Measurements from ENCODE around the gene STXBP5.
A peak's percentile ranks its signal among the peaks of the same experiment; 100 is the strongest.

The STXBP5 gene

GRCh38 chr6:147166992-147167391 lies 37.2 kb upstream of the STXBP5 start:
- DNase-seq (ENCODE audit: low spot score) = no peak
- no peaks in the 10 kb centered on the region for H3K27me3 ChIP-seq (ENCODE audit: insufficient read depth, poor library complexity, severe bottlenecking)
- no peaks in the 10 kb centered on the region for H3K9me3 ChIP-seq (ENCODE audit: severe bottlenecking)
- H3K27ac ChIP-seq (ENCODE audit: poor library complexity, severe bottlenecking) = peak overlapping the region; percentile 36
- no peaks in the 10 kb centered on the region for H3K36me3 ChIP-seq (ENCODE audit: low read depth)
- H3K4me3 ChIP-seq (ENCODE audit: severe bottlenecking) = no peak overlapping the region
- peaks cover 43% of the 10 kb centered on the region for H3K4me1 ChIP-seq (ENCODE audit: insufficient read depth, poor library complexity, severe bottlenecking)
- no peak for ATAC-seq (ENCODE audit: low read depth)
- TF ChIP-seq CTCF (IDR thresholded peaks at IDR 0.05; ENCODE audit: poor library complexity, severe bottlenecking) = no peak

DNA sequence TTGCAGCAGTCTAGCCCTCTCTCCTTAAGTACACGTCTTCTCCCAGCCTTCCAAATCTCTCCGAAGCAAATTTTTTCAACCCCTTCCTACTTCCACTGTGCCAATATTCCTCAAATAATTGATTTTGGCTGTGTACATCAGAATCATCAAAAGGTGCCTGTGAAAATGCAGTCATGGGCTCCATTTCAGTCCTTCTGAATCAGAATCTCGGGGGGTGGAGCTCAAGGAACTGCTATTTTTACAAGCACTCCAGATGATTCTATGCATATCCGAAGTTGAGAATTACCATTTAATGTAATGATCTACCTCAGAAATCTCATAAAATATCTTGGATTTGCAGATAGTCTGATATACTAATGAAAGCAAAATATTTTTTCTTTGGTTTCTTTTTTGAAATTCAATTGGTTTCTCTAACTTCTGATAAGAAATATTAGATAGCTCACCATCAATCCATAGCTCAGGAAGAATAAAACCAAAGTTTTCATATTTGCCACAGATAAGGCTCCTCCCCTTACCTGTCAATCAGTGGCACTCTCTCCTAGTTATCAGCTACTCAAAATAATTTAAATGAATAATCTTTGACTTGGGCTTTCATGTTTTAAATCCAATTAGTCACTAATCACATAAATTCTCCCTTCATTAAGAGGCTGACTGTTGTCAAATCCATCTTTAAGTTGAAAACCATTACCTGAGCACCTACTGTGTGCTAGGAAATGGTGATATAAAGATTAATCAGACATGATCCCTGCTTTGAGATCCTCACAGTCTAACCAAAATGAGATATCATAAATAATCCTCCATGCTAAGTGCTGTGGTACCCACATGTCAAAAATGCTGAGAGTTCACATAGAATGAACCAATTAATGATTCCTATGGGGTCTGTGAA lies 36.4 kb upstream of the STXBP5 start:
- H3K27ac ChIP-seq (ENCODE audit: poor library complexity, severe bottlenecking) = peak overlapping the region; percentile 36
- H3K9me3 ChIP-seq (ENCODE audit: severe bottlenecking) = no peaks in the 10 kb centered on the region
- no peak for ATAC-seq (ENCODE audit: low read depth)

DNA sequence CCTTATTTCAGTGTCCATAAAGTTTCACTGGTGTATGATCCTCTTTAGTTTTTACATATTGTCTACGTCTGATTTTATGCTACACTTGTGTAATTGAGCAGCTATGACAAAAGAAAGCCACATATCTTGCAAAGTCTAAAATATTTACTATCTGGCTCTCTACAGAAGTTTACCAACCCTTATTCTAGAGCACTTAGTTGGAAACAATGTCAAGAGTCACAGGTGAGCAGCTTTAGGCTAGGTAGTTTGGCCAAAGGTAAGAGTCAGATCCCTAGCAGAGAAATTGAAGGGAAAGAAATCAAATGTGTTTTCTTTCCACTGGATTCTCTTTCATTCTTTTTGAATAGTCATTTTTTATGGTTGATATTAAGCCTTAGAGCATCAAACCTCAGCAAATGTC lies 34.7 kb upstream of the STXBP5 start:
- TF ChIP-seq CTCF (IDR thresholded peaks at IDR 0.05; ENCODE audit: poor library complexity, severe bottlenecking) = no peak
- DNase-seq (ENCODE audit: low spot score) (no peak), ATAC-seq (ENCODE audit: low read depth) (no peak)
- Histone ChIP-seq H3K4me1 (ENCODE audit: insufficient read depth, poor library complexity, severe bottlenecking) (peaks cover 50% of the 10 kb centered on the region), H3K4me3 (ENCODE audit: severe bottlenecking) (no peak overlapping the region), H3K9me3 (ENCODE audit: severe bottlenecking) (no peaks in the 10 kb centered on the region), H3K27me3 (ENCODE audit: insufficient read depth, poor library complexity, severe bottlenecking) (no peaks in the 10 kb centered on the region), H3K36me3 (ENCODE audit: low read depth) (no peaks in the 10 kb centered on the region), H3K27ac (ENCODE audit: poor library complexity, severe bottlenecking) (peak overlapping the region; percentile 96)

More for the DNA sequence above, 36.4 kb upstream of the STXBP5 start:
- TF ChIP-seq CTCF (IDR thresholded peaks at IDR 0.05; ENCODE audit: poor library complexity, severe bottlenecking) = no peak
- Histone ChIP-seq H3K4me1 (ENCODE audit: insufficient read depth, poor library complexity, severe bottlenecking) (peaks cover 38% of the 10 kb centered on the region), H3K4me3 (ENCODE audit: severe bottlenecking) (no peak overlapping the region), H3K27me3 (ENCODE audit: insufficient read depth, poor library complexity, severe bottlenecking) (no peaks in the 10 kb centered on the region), H3K36me3 (ENCODE audit: low read depth) (no peaks in the 10 kb centered on the region)
- DNase-seq (ENCODE audit: low spot score) = no peak

GRCh38 chr6:147170269-147170668 lies 33.9 kb upstream of the STXBP5 start:
- DNase-seq (ENCODE audit: low spot score) (peak; percentile 68), ATAC-seq (ENCODE audit: low read depth) (peak; percentile 94)

More at GRCh38 chr6:147170269-147170668, 33.9 kb upstream of the STXBP5 start:
- Histone ChIP-seq H3K27me3 (ENCODE audit: insufficient read depth, poor library complexity, severe bottlenecking) (no peaks in the 10 kb centered on the region), H3K4me3 (ENCODE audit: severe bottlenecking) (no peak overlapping the region), H3K36me3 (ENCODE audit: low read depth) (no peaks in the 10 kb centered on the region), H3K4me1 (ENCODE audit: insufficient read depth, poor library complexity, severe bottlenecking) (peaks cover 50% of the 10 kb centered on the region), H3K27ac (ENCODE audit: poor library complexity, severe bottlenecking) (peak overlapping the region; percentile 96), H3K9me3 (ENCODE audit: severe bottlenecking) (no peaks in the 10 kb centered on the region)
- TF ChIP-seq CTCF (IDR thresholded peaks at IDR 0.05; ENCODE audit: poor library complexity, severe bottlenecking) = no peak

Measured in RWPE2 (cell line).